NCI-H2227 (cell line): Measurements from ENCODE around the gene SEPTIN7.

ENCODE experiments used
- DNase-seq: peaks from one replicate; lab custom pipeline; 2025; ENCODE audit not compliant: unreplicated experiment; lab: John Stamatoyannopoulos, UW

SEPTIN7 gene

DNA sequence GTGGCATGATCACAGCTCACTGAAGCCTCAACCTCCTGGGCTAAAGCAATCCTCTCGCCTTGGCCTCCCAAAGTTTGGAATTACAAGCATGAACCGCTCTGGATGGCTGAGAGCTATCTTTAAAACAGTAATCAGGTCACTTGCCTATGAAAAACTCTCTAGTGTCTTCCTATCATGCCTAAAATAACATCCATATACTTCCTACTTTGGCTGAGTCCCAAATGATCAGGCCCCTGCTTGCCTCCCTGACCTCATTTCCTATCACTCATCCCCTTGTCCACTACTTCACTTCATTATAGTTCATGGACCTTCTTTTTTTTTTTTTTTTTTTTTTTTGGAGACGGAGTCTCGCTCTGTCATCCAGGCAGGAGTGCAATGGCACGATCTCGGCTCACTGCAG lies 28.0 kb downstream of the SEPTIN7 start:
- DNase-seq: no peak

DNA sequence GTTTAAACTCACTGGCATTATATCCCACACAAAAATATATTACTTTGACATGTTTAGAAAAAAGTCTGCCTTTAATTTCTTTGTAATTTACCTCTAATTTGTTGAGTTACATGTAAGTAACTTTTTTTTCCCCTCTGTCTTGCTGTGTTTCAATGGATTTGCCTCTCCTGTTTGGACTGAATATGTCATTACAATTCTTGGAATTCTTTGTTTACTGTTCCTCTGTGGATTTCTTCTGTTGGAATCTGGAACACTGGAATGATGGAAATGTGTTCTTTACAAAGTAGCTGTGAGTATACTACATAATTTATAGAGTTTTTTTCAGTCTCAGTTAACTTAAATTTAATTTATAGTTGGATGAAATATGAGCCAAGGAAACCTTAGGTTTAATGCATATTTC lies 30.4 kb downstream of the SEPTIN7 start:
- DNase-seq: no peak

DNA sequence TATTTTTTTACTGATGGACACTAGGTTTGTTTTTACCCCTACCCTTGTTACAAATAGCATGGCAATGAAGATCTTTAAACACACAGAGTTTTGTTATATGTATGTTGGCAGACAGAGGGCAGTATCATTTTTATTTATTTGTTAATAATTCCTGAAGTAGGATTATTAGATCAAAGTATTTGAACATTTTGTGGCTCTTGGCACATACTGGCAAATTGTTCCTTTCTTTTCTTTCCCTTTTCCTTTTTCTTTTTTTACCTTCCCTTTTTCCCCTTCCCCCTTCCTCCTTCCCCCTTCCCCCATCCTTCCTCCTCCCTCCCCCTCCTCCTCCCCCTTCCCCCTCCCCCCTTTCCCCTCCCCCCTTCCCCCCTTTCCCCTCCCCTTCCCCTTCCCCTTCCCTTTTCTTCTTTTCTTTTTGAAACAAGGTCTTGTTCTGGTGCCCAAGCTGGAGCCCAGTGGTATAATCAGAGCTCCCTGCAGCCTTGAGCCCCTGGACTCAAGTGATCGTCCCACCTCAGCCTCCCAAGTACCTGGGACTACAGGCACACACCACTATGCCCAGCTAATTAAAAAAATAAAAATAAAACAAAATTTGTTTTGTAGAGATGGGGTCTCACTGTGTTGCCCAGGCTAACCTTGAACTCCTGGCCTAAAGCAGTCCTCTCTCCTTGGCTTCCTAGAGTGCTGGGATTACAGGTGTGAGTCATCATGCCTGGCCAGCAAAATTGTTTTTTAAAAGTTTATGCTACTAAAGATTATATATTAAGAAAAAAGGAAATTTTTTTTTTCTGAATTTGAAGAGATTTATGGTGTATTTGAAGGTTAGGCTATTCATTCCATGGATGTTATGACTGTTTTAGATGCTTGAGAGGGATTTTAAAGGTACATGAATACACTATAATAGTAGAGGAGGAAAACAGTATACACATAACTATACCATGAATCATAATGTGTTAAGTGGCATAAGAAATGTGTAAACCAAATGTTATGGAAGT lies 39.3 kb downstream of the SEPTIN7 start:
- no peak for DNase-seq

DNA sequence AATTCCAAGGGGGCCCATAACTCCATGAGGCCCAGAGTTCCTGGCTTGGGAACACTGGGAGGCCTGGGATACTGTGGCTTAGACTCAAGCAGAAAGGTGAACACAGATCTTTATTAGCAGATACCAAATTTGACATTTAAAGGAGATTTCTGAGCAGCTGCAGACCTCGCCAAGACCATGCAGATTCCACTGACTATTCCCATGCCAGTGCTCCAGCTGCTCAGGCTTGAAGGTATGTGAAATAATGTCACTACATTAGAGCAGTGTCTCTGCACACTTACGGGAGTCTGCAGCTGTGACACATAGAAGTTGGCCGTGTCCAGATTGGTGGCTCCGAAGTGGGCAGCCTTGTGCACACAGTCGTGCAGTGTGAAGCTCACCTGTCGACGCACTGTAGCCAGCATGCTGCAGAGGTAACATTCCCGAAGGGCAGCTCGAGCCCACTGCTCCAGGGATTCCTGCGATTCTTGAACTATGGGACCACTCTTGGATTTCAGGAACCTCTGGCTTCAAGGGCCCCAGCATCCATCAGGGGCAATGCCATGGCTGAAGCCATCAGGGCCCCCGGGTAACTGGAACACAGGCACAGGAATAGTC lies 46.1 kb downstream of the SEPTIN7 start:
- no peak for DNase-seq

GRCh38 chr7:35848725-35849124 lies 47.9 kb downstream of the SEPTIN7 start:
- peak; percentile 12 for DNase-seq

DNA sequence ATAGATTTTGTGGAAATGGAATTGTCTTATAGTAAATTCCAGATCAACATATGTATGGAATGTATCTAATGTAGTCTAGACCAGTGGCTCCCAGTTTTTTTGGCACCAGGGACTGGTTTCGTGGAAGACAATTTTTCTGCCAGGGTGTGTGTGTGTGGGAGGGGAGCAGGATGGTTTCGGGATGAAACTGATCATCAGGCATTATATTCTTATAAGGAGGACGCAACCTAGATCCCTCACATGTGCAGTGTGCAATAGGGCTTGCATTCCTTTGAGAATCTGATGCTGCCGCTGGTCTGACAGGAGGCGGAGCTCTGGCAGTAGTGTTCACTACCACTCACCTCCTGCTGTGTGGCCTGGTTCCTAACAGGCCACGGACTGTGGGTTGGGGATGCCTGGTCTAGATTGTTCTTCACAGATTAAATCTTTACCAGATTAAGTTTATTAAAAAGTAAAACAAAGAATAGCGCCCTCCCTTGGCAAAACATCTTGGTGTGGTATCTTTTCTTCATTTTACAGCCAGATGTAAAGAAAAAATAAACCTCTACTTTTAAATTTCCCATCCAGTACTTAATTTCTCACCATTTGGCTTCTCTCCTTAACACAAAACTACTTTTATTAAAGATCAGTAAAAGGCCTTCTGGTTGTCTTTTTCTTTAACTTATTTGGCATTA lies 48.4 kb downstream of the SEPTIN7 start:
- DNase-seq: peak; percentile 40

DNA sequence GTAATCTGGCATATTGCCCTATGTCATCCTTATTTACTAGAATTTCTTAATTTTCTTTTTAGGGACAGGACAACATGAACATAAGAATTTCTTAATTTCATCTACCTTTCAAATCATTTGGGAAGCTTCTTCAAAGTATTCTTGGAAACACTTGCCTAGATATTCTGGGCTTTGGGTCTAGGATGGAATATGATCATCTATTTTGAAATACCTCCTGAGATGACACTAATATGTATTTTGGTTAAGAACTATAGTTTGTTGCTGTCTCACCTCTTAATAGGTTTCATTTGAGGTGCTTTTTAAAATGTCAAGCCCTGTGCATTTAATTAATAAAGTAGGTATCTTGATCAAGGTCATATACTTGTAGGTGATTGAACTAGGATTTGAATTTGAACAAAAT lies 49.1 kb downstream of the SEPTIN7 start:
- DNase-seq: no peak
